ENCODE measurements around the gene LRMDA. TPM values are rescaled to one million over a fixed set of nuclear protein-coding genes. Genes with fewer than 3 reads are reported as not detected.

LRMDA gene
- total and polyA plus RNA-seq, 7 donors: 1.0 to 5.7 (median 2.5) TPM

DNA sequence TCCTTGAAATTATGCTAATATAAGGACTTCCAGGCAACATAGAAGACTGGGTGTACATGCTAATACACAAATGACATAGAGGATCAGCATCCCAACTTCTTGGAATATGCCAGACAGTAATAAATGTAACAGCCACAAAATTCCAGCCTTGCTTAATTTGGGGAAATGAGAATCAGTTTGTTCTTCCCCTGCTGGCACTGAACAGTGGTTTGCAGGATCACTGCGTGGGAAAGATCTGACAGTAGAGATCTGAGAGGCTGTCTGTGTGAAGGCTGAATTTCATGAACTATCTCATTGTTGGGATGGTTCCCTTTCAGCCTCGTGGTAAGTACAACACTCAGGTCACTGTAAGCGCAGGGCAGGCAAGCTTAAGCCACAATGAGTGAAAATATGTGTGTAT lies 1078.0 kb downstream of the LRMDA start:
- Histone ChIP-seq H3K27me3 (ENCODE audit: insufficient read depth in 3 of 3, low read length in 2 of 3) (no peaks in the 10 kb centered on the region), H3K9me3 (peaks cover 2% of the 10 kb centered on the region), H3K36me3 (ENCODE audit: insufficient read depth in 1 of 2, low read depth in 1 of 2) (no peaks in the 10 kb centered on the region), H3K4me3 (no peak overlapping the region), H3K4me1 (no peaks in the 10 kb centered on the region), H3K27ac (no peak overlapping the region)
- no peak for ATAC-seq
- DNase-seq: no peak
- intact Hi-C loops (cut with DNase I): no loop called here
- 33 to 38% (median 37%) methylated on average over 3 of the region's 3 CpGs for WGBS, 3 donors
- TF ChIP-seq, protein P1, sequence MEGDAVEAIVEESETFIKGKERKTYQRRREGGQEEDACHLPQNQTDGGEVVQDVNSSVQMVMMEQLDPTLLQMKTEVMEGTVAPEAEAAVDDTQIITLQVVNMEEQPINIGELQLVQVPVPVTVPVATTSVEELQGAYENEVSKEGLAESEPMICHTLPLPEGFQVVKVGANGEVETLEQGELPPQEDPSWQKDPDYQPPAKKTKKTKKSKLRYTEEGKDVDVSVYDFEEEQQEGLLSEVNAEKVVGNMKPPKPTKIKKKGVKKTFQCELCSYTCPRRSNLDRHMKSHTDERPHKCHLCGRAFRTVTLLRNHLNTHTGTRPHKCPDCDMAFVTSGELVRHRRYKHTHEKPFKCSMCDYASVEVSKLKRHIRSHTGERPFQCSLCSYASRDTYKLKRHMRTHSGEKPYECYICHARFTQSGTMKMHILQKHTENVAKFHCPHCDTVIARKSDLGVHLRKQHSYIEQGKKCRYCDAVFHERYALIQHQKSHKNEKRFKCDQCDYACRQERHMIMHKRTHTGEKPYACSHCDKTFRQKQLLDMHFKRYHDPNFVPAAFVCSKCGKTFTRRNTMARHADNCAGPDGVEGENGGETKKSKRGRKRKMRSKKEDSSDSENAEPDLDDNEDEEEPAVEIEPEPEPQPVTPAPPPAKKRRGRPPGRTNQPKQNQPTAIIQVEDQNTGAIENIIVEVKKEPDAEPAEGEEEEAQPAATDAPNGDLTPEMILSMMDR (IDR thresholded peaks at IDR 0.05): no peak

DNA sequence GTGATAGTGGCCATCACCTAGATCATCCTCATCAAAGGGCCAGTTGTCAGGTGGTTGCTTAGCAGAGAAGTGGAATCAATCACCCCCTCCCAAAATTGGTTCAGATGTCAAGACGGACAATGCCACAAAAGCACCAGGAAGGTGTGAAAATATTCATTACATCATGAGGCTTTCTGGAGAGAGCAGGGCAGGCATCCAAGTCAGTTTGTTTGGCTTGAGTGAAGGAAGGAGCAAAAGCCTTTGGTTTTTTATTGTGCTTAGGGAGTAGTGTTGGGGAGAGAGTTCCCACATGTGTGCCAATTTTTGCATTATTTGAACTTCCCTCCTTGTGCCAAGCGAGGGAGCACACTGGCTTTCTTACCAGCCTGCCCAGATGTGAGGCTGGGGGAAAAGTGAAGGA lies 1082.9 kb downstream of the LRMDA start:
- ATAC-seq: no peak
- intact Hi-C loops (cut with DNase I): no loop called here
- 81 to 88% (median 84%) methylated on average over 2 of the region's 2 CpGs for WGBS, 3 donors
- Histone ChIP-seq H3K4me3 (no peak overlapping the region), H3K27ac (no peak overlapping the region), H3K4me1 (no peaks in the 10 kb centered on the region), H3K9me3 (no peaks in the 10 kb centered on the region), H3K27me3 (ENCODE audit: insufficient read depth in 3 of 3, low read length in 2 of 3) (no peaks in the 10 kb centered on the region), H3K36me3 (ENCODE audit: insufficient read depth in 1 of 2, low read depth in 1 of 2) (no peaks in the 10 kb centered on the region)
- DNase-seq: no peak
- TF ChIP-seq, protein P1 (IDR thresholded peaks at IDR 0.05): no peak

DNA sequence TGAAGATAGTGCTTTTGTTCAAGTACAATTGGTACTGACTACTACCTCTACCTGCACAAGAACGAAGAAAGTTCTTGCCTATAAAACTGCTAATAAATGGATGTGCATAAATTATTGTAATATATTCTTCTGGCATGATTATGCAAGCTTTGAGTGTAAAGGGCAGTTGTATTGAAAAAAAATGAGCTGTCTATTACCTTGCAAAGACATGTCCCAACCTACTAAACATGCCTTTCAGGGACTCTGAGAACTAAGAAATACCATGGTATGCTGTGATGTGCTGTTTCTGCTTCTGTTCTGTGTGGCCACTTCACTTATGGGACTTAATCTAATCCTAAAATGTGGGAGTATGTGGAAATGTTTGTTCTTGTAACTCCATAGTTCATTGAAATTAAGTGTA lies 1083.4 kb downstream of the LRMDA start:
- Histone ChIP-seq H3K4me3 (no peak overlapping the region), H3K27ac (no peak overlapping the region), H3K9me3 (no peaks in the 10 kb centered on the region), H3K4me1 (no peaks in the 10 kb centered on the region), H3K36me3 (ENCODE audit: insufficient read depth in 1 of 2, low read depth in 1 of 2) (no peaks in the 10 kb centered on the region), H3K27me3 (ENCODE audit: insufficient read depth in 3 of 3, low read length in 2 of 3) (no peaks in the 10 kb centered on the region)
- ATAC-seq: no peak
- 88 to 94% (median 88%) methylated on average over 1 of the region's 1 CpG for WGBS, 3 donors
- no peak for DNase-seq
- TF ChIP-seq, protein P1 (IDR thresholded peaks at IDR 0.05): no peak
- intact Hi-C loops (cut with DNase I): no loop called here

DNA sequence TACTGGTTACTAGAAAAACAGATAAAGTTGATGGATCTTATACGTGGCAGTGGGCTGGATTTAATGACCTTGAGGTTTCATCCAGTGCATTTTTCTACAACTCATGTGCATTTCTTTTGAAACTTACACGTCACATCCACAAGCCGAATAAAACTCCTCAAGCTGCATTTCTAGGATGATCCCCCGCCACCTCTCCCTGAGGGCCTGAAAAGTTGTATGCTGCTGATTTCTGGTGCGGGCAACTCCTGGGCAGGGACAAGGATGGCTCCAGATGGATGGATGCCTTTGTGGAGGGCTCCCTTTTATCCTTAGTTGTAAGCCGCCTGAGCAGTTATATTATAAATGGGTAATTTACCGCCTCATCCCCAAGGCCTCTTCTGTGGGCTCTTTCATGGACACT lies 1091.1 kb downstream of the LRMDA start:
- 89 to 96% (median 96%) methylated on average over 7 of the region's 7 CpGs for WGBS, 3 donors
- DNase-seq: no peak
- ATAC-seq: no peak
- Histone ChIP-seq H3K4me1 (no peaks in the 10 kb centered on the region), H3K9me3 (no peaks in the 10 kb centered on the region), H3K27me3 (ENCODE audit: insufficient read depth in 3 of 3, low read length in 2 of 3) (no peaks in the 10 kb centered on the region), H3K4me3 (no peak overlapping the region), H3K27ac (no peak overlapping the region), H3K36me3 (ENCODE audit: insufficient read depth in 1 of 2, low read depth in 1 of 2) (no peaks in the 10 kb centered on the region)
- intact Hi-C loops (cut with DNase I): no loop called here
- TF ChIP-seq, protein P1 (IDR thresholded peaks at IDR 0.05): no peak

DNA sequence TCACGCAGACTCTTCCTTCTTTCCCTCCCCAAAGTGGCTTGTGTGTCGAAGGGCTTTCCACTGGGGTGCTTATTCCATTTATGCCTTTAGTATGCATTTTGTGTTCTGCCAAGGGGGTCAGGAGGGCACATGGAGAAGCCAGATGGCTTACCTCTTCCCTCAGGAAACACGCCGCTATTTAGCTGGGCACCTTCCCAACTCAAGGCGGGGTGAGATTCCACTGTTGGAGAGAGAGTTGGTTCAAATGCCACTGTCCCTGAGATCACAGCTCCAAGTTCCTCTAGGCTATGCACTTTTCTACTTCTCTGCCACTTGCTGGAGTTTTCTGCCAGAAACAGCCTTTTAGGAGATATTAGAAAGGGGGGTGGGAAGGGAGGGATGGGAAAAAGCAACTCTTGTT lies 1091.8 kb downstream of the LRMDA start:
- no peaks in the 10 kb centered on the region for H3K36me3 ChIP-seq (ENCODE audit: insufficient read depth in 1 of 2, low read depth in 1 of 2)
- ATAC-seq (no peak), DNase-seq (no peak)
- H3K27me3 ChIP-seq (ENCODE audit: insufficient read depth in 3 of 3, low read length in 2 of 3): no peaks in the 10 kb centered on the region
- no peak overlapping the region for H3K27ac ChIP-seq
- no peaks in the 10 kb centered on the region for H3K4me1 ChIP-seq
- WGBS, 3 donors: 32 to 48% (median 42%) methylated on average over 5 of the region's 5 CpGs
- no peaks in the 10 kb centered on the region for H3K9me3 ChIP-seq
- intact Hi-C loops (cut with DNase I): no loop called here
- no peak overlapping the region for H3K4me3 ChIP-seq
- TF ChIP-seq, protein P1 (IDR thresholded peaks at IDR 0.05): no peak
